Mucosa of rectum (tissue), 2 donors: Measurements from ENCODE around the gene GNG3.

Source experiments
- H3K27ac ChIP-seq, 2 donors: one replicate each; pipeline ENCODE4 v1.7.0; 2013; ENCODE audit warnings: inconsistent platforms in 2 of 2, low read depth in 2 of 2, low read length in 2 of 2
- H3K27me3 ChIP-seq, 2 donors: one replicate each; pipeline ENCODE4 v1.7.0; 2013; ENCODE audit warnings: low read length in 2 of 2; ENCODE audit not compliant: control insufficient read depth in 2 of 2, insufficient read depth in 2 of 2
- H3K36me3 ChIP-seq, 2 donors: one replicate each; pipeline ENCODE4 v1.7.0; 2013; ENCODE audit warnings: low read length in 2 of 2; ENCODE audit not compliant: control insufficient read depth in 2 of 2, insufficient read depth in 2 of 2
- H3K4me1 ChIP-seq, 2 donors: one replicate each; pipeline ENCODE4 v1.7.0; 2013; ENCODE audit warnings: low read length in 2 of 2, mild to moderate bottlenecking in 1 of 2; ENCODE audit not compliant: control insufficient read depth in 2 of 2, insufficient read depth in 2 of 2
- H3K4me3 ChIP-seq, 2 donors: one replicate each; pipeline ENCODE4 v1.7.0; 2013; ENCODE audit warnings: low read length in 2 of 2
- H3K9ac ChIP-seq, 2 donors: one replicate each; pipeline ENCODE4 v1.7.0; 2013; ENCODE audit warnings: low read length in 2 of 2, low read depth in 1 of 2, mild to moderate bottlenecking in 1 of 2
- H3K9me3 ChIP-seq, 2 donors: one replicate each; pipeline ENCODE4 v1.7.0; 2013; ENCODE audit warnings: low read length in 2 of 2; ENCODE audit not compliant: control insufficient read depth in 2 of 2
- donor health status: healthy.
- donor health status: Normal muscosa, but diverticular disease.

The GNG3 gene

GRCh38 chr11:62705880-62706849 is 1.3 kb upstream of the GNG3 start:
- no peaks in the 10 kb centered on the region for H3K27me3 ChIP-seq
- peaks cover 4 to 6% of the 10 kb centered on the region in 2 donors for H3K36me3 ChIP-seq
- peaks cover 36 to 40% of the 10 kb centered on the region in 2 donors for H3K4me1 ChIP-seq
- H3K27ac ChIP-seq: peak overlapping the region; percentile 75 to 84
- H3K9ac ChIP-seq: peak overlapping the region; percentile 72 to 73
- H3K9me3 ChIP-seq: no peaks in the 10 kb centered on the region
- H3K4me3 ChIP-seq: peak overlapping the region; percentile 80

- Histone ChIP-seq H3K27ac (peak overlapping the region; percentile 61 to 84), H3K36me3 (peaks cover 8 to 9% of the 10 kb centered on the region in 2 donors), H3K9me3 (no peaks in the 10 kb centered on the region), H3K9ac (peak overlapping the region; percentile 68 to 72), H3K27me3 (no peaks in the 10 kb centered on the region), H3K4me1 (peaks cover 36 to 40% of the 10 kb centered on the region in 2 donors), H3K4me3 (peak overlapping the region; percentile 78 to 80)
Measured at GRCh38 chr11:62706850-62707247, 627 bp upstream of the GNG3 start.

GRCh38 chr11:62708392-62708791 is 916 bp downstream of the GNG3 start:
- H3K27ac ChIP-seq: peak overlapping the region; percentile 93 to 95
- H3K27me3 ChIP-seq: no peaks in the 10 kb centered on the region
- peak overlapping the region; percentile 82 to 92 for H3K4me3 ChIP-seq
- peaks cover 15 to 17% of the 10 kb centered on the region in 2 donors for H3K36me3 ChIP-seq
- no peaks in the 10 kb centered on the region for H3K9me3 ChIP-seq
- H3K4me1 ChIP-seq: peaks cover 39 to 44% of the 10 kb centered on the region in 2 donors
- H3K9ac ChIP-seq: peak overlapping the region; percentile 86 to 93

GRCh38 chr11:62708793-62709192 is 1.3 kb downstream of the GNG3 start:
- no peaks in the 10 kb centered on the region for H3K27me3 ChIP-seq
- H3K9me3 ChIP-seq: no peaks in the 10 kb centered on the region
- H3K9ac ChIP-seq: peak overlapping the region; percentile 86 to 93
- H3K27ac ChIP-seq: peak overlapping the region; percentile 93 to 95
- peaks cover 19% of the 10 kb centered on the region in 2 donors for H3K36me3 ChIP-seq
- peaks cover 40 to 48% of the 10 kb centered on the region in 2 donors for H3K4me1 ChIP-seq
- peak overlapping the region; percentile 82 to 92 for H3K4me3 ChIP-seq

GRCh38 chr11:62709247-62710000 is 1.9 kb downstream of the GNG3 start:
- H3K9me3 ChIP-seq: no peaks in the 10 kb centered on the region
- H3K4me3 ChIP-seq: peak overlapping the region; percentile 82 to 92
- H3K36me3 ChIP-seq: peaks cover 23 to 24% of the 10 kb centered on the region in 2 donors
- H3K9ac ChIP-seq: peak overlapping the region; percentile 86 to 93
- H3K27ac ChIP-seq: peak overlapping the region; percentile 93 to 95
- no peaks in the 10 kb centered on the region for H3K27me3 ChIP-seq
- H3K4me1 ChIP-seq: peaks cover 43 to 49% of the 10 kb centered on the region in 2 donors

- H3K27ac ChIP-seq: peak overlapping the region; percentile 93 to 95
- H3K9ac ChIP-seq: peak overlapping the region; percentile 86 to 90
- H3K9me3 ChIP-seq: no peaks in the 10 kb centered on the region
- peaks cover 46 to 51% of the 10 kb centered on the region in 2 donors for H3K4me1 ChIP-seq
- peaks cover 27 to 29% of the 10 kb centered on the region in 2 donors for H3K36me3 ChIP-seq
- no peaks in the 10 kb centered on the region for H3K27me3 ChIP-seq
- H3K4me3 ChIP-seq: peak overlapping the region; percentile 82 to 92
Measured at GRCh38 chr11:62710001-62710345, 2.5 kb downstream of the GNG3 start.

- peak overlapping the region in 1 of 2 donors; percentile 53 for H3K27ac ChIP-seq
- no peak overlapping the region for H3K9ac ChIP-seq
- peaks cover 30 to 33% of the 10 kb centered on the region in 2 donors for H3K4me1 ChIP-seq
- peaks cover 50 to 51% of the 10 kb centered on the region in 2 donors for H3K36me3 ChIP-seq
- H3K9me3 ChIP-seq: no peaks in the 10 kb centered on the region
- no peak overlapping the region for H3K4me3 ChIP-seq
- H3K27me3 ChIP-seq: no peaks in the 10 kb centered on the region
Measured at GRCh38 chr11:62712276-62712812, 4.9 kb downstream of the GNG3 start.

GRCh38 chr11:62712861-62713260 is 5.4 kb downstream of the GNG3 start:
- H3K36me3 ChIP-seq: peaks cover 55% of the 10 kb centered on the region in 2 donors
- no peaks in the 10 kb centered on the region for H3K9me3 ChIP-seq
- H3K27ac ChIP-seq: peak overlapping the region; percentile 53 to 56
- H3K4me3 ChIP-seq: no peak overlapping the region
- no peak overlapping the region for H3K9ac ChIP-seq
- H3K27me3 ChIP-seq: no peaks in the 10 kb centered on the region
- peaks cover 30 to 33% of the 10 kb centered on the region in 2 donors for H3K4me1 ChIP-seq

GRCh38 chr11:62713343-62713742 is 5.9 kb downstream of the GNG3 start:
- Histone ChIP-seq H3K4me1 (peaks cover 29 to 32% of the 10 kb centered on the region in 2 donors), H3K27ac (peak overlapping the region; percentile 53 to 56), H3K9me3 (no peaks in the 10 kb centered on the region), H3K27me3 (no peaks in the 10 kb centered on the region), H3K9ac (peak overlapping the region in 1 of 2 donors; percentile 33), H3K36me3 (peaks cover 59 to 60% of the 10 kb centered on the region in 2 donors), H3K4me3 (no peak overlapping the region)
